GM12875 (cell line): ENCODE results near the gene ZNF680.

Experiments
- H3K4me3 ChIP-seq: one replicate; pipeline ENCODE4 v1.5.1; 2011; ENCODE audit warnings: low read depth, low read length, control low read depth
- CTCF ChIP-seq: IDR thresholded peaks from 2 replicates; pipeline ENCODE4 v1.5.1; 2011; ENCODE audit warnings: low read depth, mild to moderate bottlenecking, control low read depth, inconsistent platforms, low read length, moderate library complexity, borderline replicate concordance; ENCODE audit not compliant: insufficient read depth

ZNF680 gene

DNA sequence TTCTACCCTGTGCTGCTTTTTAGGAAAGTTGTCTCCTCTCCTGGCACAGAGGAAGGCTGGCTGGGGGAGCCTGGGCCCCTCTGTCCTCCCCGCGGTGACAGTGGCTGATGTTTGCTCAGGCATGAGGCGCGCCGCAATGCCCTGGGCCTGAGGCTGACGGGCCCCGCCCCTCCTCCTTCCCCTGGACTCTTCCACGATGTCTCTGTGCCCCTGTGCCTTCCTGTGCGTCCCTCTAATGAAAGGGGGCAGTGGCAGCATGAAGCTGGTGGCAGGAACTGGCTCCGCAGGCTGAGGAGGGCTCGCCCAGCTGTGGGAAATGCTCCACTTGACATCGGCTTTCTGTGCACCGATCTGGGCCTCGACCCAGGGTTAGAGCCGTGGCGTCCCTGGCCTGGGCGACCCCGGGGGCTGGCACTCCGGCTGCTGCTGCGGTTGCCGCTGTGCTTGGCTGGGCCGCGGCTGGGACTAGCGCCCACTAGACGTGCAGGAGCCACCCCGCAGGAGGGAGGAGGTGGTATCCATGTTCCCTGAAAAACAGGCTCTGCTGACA lies 67.9 kb downstream of the ZNF680 start:
- no peak overlapping the region for H3K4me3 ChIP-seq
- no peak for TF ChIP-seq CTCF

DNA sequence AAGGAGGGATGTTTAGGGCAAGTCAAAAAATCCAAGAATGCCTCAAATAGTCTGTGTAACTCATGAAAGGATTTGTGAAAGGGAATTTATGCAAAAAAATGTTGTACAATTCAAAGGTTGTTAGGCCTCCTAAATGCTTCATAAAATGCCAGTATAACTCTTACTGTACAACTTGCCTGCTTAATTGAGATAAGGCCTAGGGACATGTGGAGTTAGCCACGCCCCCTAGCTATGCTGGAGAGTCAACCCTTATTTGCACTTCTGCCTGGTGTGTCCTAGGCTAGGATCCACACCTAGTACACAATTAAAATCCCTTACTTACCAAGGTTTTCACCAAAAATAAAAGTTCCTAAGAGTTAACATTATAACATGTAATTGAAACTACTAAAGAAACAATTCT lies 77.2 kb downstream of the ZNF680 start:
- TF ChIP-seq CTCF, result no peak
- H3K4me3 ChIP-seq, result no peak overlapping the region
